ENCODE measurements around the gene NELFCD. TPM values are rescaled to one million over a fixed set of nuclear protein-coding genes. Genes with fewer than 3 reads are reported as not detected.

Gene NELFCD
- total and polyA plus RNA-seq, 2 donors from 2014 or later: 50.2 to 63.4 TPM

- peak overlapping the region in 1 of 2 donors; percentile 28 for H3K27ac ChIP-seq (ENCODE audit: low read depth in 2 of 2, low read length in 2 of 2)
- peaks cover 0 to 14% (median 5%) of the 10 kb centered on the region in 3 donors for H3K4me1 ChIP-seq (ENCODE audit: control insufficient read depth in 2 of 3, insufficient read depth in 2 of 3, low read depth in 1 of 3, low read length in 3 of 3)
- FAIRE-seq (no peak), DNase-seq (peak in 1 of 5 donors; percentile 78)
- no peaks in the 10 kb centered on the region for H3K27me3 ChIP-seq (ENCODE audit: control insufficient read depth, insufficient read depth, low read length)
- H3K9me3 ChIP-seq (ENCODE audit: control insufficient read depth in 2 of 3, insufficient read depth in 1 of 3, low read length in 3 of 3): no peaks in the 10 kb centered on the region
- intact Hi-C loops (cut with DNase I): no loop called here
- H3K36me3 ChIP-seq (ENCODE audit: control insufficient read depth in 2 of 3, insufficient read depth in 3 of 3, low read length in 3 of 3): peaks cover 0 to 4% (median 0%) of the 10 kb centered on the region in 3 donors
- peak overlapping the region in 1 of 3 donors; percentile 15 for H3K9ac ChIP-seq (ENCODE audit: low read length in 3 of 3)
- no peak overlapping the region for H3K4me3 ChIP-seq (ENCODE audit: low read length in 3 of 3)
- no peak for TF ChIP-seq CTCF (IDR thresholded peaks at IDR 0.05; ENCODE audit: borderline replicate concordance, extremely low read depth, insufficient read depth)
Measured at GRCh38 chr20:59004493-59004762, 23.4 kb downstream of the NELFCD start.

GRCh38 chr20:59004763-59005522 is 23.9 kb downstream of the NELFCD start:
- FAIRE-seq: no peak
- TF ChIP-seq CTCF (IDR thresholded peaks at IDR 0.05; ENCODE audit: borderline replicate concordance, extremely low read depth, insufficient read depth): no peak
- peaks cover 0 to 14% (median 6%) of the 10 kb centered on the region in 3 donors for H3K4me1 ChIP-seq (ENCODE audit: control insufficient read depth in 2 of 3, insufficient read depth in 2 of 3, low read depth in 1 of 3, low read length in 3 of 3)
- H3K36me3 ChIP-seq (ENCODE audit: control insufficient read depth in 2 of 3, insufficient read depth in 3 of 3, low read length in 3 of 3): peaks cover 0 to 4% (median 0%) of the 10 kb centered on the region in 3 donors
- DNase-seq: peak in 1 of 5 donors; percentile 85
- peak overlapping the region in 1 of 3 donors; percentile 15 for H3K9ac ChIP-seq (ENCODE audit: low read length in 3 of 3)
- H3K27me3 ChIP-seq (ENCODE audit: control insufficient read depth, insufficient read depth, low read length): no peaks in the 10 kb centered on the region
- H3K27ac ChIP-seq (ENCODE audit: low read depth in 2 of 2, low read length in 2 of 2): peak overlapping the region in 1 of 2 donors; percentile 28
- peak overlapping the region in 2 of 3 donors; percentile 0 to 73 for H3K4me3 ChIP-seq (ENCODE audit: low read length in 3 of 3)
- intact Hi-C loops (cut with DNase I): no loop called here
- no peaks in the 10 kb centered on the region for H3K9me3 ChIP-seq (ENCODE audit: control insufficient read depth in 2 of 3, insufficient read depth in 1 of 3, low read length in 3 of 3)

- no peaks in the 10 kb centered on the region for H3K27me3 ChIP-seq (ENCODE audit: control insufficient read depth, insufficient read depth, low read length)
- no peak for FAIRE-seq
- intact Hi-C loops (cut with DNase I): no loop called here
- peak overlapping the region in 1 of 3 donors; percentile 65 for H3K9ac ChIP-seq (ENCODE audit: low read length in 3 of 3)
- H3K4me1 ChIP-seq (ENCODE audit: control insufficient read depth in 2 of 3, insufficient read depth in 2 of 3, low read depth in 1 of 3, low read length in 3 of 3): peaks cover 0 to 18% (median 11%) of the 10 kb centered on the region in 3 donors
- H3K27ac ChIP-seq (ENCODE audit: low read depth in 2 of 2, low read length in 2 of 2): peak overlapping the region; percentile 3 to 62
- DNase-seq: peak in 1 of 5 donors; percentile 58
- H3K9me3 ChIP-seq (ENCODE audit: control insufficient read depth in 2 of 3, insufficient read depth in 1 of 3, low read length in 3 of 3): no peaks in the 10 kb centered on the region
- H3K4me3 ChIP-seq (ENCODE audit: low read length in 3 of 3): peak overlapping the region in 2 of 3 donors; percentile 2 to 73
- TF ChIP-seq CTCF (IDR thresholded peaks at IDR 0.05; ENCODE audit: borderline replicate concordance, extremely low read depth, insufficient read depth): no peak
- peaks cover 0 to 4% (median 0%) of the 10 kb centered on the region in 3 donors for H3K36me3 ChIP-seq (ENCODE audit: control insufficient read depth in 2 of 3, insufficient read depth in 3 of 3, low read length in 3 of 3)
Measured at GRCh38 chr20:59005523-59006166, 24.6 kb downstream of the NELFCD start.
